PC-3 (cell line): ENCODE results near the gene PTPN14. TPM values are rescaled to one million over a fixed set of nuclear protein-coding genes. Genes with fewer than 3 reads are reported as not detected.

Experiments
- ATAC-seq: fragments of 200-7000 bp; cut with Tn5 transposase; 2 replicates; pipeline ENCODE4 v1.9.1; 2020; ENCODE audit warnings: mild to moderate bottlenecking, moderate library complexity
- BruUV-seq: library from RNA; stranded (reverse); fragments of 400-500 nt; replicated peaks from 2 replicates; lab custom pipeline; 2021; lab: Mats Ljungman, UMichigan
- CTCF ChIA-PET: fragments of 300-600 bp; sonication (Branson Sonifier 250); formaldehyde crosslinking; loops from one replicate; lab custom pipeline; 2022; ENCODE audit warnings: antibody characterized with exemption; lab: Charles Lee
- POLR2A ChIA-PET: fragments of 300-600 bp; sonication (Branson Sonifier 250); formaldehyde crosslinking; loops from one replicate; lab custom pipeline; 2022; ENCODE audit warnings: antibody characterized with exemption; ENCODE audit not compliant: unreplicated experiment; lab: Charles Lee
- DNase-seq: peaks from one replicate; pipeline ENCODE4 v3.0.0-alpha.2; 2015
- H2AFZ ChIP-seq: fragments of 300-600 bp; sonication (generic); 2 replicates; pipeline ENCODE4 v1.6.0; 2016; ENCODE audit warnings: antibody characterized with exemption, low read length
- H3F3A ChIP-seq: fragments of 300-600 bp; sonication (generic); one replicate; pipeline ENCODE4 v1.6.0; 2017; ENCODE audit warnings: antibody characterized with exemption, low read length, control low read depth, mild to moderate bottlenecking; ENCODE audit not compliant: unreplicated experiment
- H3K27ac ChIP-seq: fragments of 300-600 bp; sonication (generic); 2 replicates; pipeline ENCODE4 v1.5.1; 2016; ENCODE audit warnings: mild to moderate bottlenecking, low read length
- H3K27me3 ChIP-seq: fragments of 300-600 bp; sonication (generic); 2 replicates; pipeline ENCODE4 v1.6.1; 2016; ENCODE audit warnings: low read length, mixed read lengths
- H3K36me3 ChIP-seq: fragments of 300-600 bp; sonication (generic); 2 replicates; pipeline ENCODE4 v1.6.1; 2016; ENCODE audit warnings: low read depth, mixed run types, low read length, mixed read lengths
- H3K4me1 ChIP-seq: fragments of 300-600 bp; sonication (generic); 2 replicates; pipeline ENCODE4 v1.5.1; 2016; ENCODE audit warnings: low read length; ENCODE audit not compliant: insufficient read depth
- H3K4me2 ChIP-seq: fragments of 300-600 bp; sonication (generic); 2 replicates; pipeline ENCODE4 v1.6.0; 2016; ENCODE audit warnings: low read length
- H3K4me3 ChIP-seq: fragments of 300-600 bp; sonication (generic); 2 replicates; pipeline ENCODE4 v1.5.1; 2016; ENCODE audit warnings: mild to moderate bottlenecking, low read length, mixed read lengths
- H3K79me2 ChIP-seq: fragments of 300-600 bp; sonication (generic); 2 replicates; pipeline ENCODE4 v1.6.1; 2017; ENCODE audit warnings: low read length, mixed read lengths
- H3K9ac ChIP-seq: fragments of 300-600 bp; sonication (generic); 2 replicates; pipeline ENCODE4 v1.6.0; 2016; ENCODE audit warnings: mild to moderate bottlenecking, low read length
- H3K9me2 ChIP-seq: fragments of 300-600 bp; sonication (generic); replicated peaks from 2 replicates; pipeline ENCODE4 v1.6.1; 2016; ENCODE audit warnings: mixed run types, low read length, mixed read lengths
- H3K9me3 ChIP-seq: fragments of 300-600 bp; sonication (generic); 2 replicates; pipeline ENCODE4 v1.6.1; 2016; ENCODE audit warnings: low read length, mixed read lengths
- H4K20me1 ChIP-seq: fragments of 300-600 bp; sonication (generic); 2 replicates; pipeline ENCODE4 v1.6.1; 2016; ENCODE audit warnings: low read length, mixed read lengths
- CTCF ChIP-seq: fragments of 300-600 bp; sonication (generic); conservative IDR thresholded peaks from 2 replicates; pipeline ENCODE4 v1.5.1; 2017; ENCODE audit warnings: antibody characterized with exemption, low read depth, mild to moderate bottlenecking, low read length
- EZH2 ChIP-seq: fragments of 300-600 bp; sonication (generic); IDR thresholded peaks from one replicate; pipeline ENCODE4 v1.6.1; 2017; ENCODE audit warnings: antibody characterized with exemption, mild to moderate bottlenecking, low read length; ENCODE audit not compliant: unreplicated experiment
- EZH2phosphoT487 ChIP-seq: fragments of 300-600 bp; sonication (generic); IDR thresholded peaks from 2 replicates; pipeline ENCODE4 v1.6.1; 2018; ENCODE audit warnings: mild to moderate bottlenecking, antibody characterized with exemption, low read length, borderline replicate concordance
- intact Hi-C: fragments of 100-400 bp; cut with micrococcal nuclease; formaldehyde crosslinking; loops from 2 replicates; pipeline ENCODE4 v1.9.0; 2023
- total RNA-seq: library from RNA; depleted of rRNA; stranded (reverse); fragments of >200 nt; gene quantifications from 2 replicates; pipeline ENCODE4 v1.2.3, GENCODE V29; 2014

Gene PTPN14
- total RNA-seq, 1 experiment from 2014 or later: 12.6 TPM

GRCh38 chr1:214514032-214514818 lies 37.2 kb downstream of the PTPN14 start:
- no peak; the same call in 1 of the 2 replicates for ATAC-seq
- H3K9me2 ChIP-seq: no peaks in the 10 kb centered on the region
- H3K4me2 ChIP-seq: peak overlapping the region; percentile 47
- BruUV-seq: no TSS peak
- H3K79me2 ChIP-seq: peaks cover 93% of the 10 kb centered on the region
- peaks cover 17% of the 10 kb centered on the region for H3K36me3 ChIP-seq
- H3K4me1 ChIP-seq: peaks cover 45% of the 10 kb centered on the region
- peak; percentile 67 for DNase-seq
- no peak overlapping the region for H2AFZ ChIP-seq
- no peaks in the 10 kb centered on the region for H3F3A ChIP-seq
- peak overlapping the region; percentile 4; the same call in 1 of the 2 replicates for H3K4me3 ChIP-seq
- intact Hi-C loops: no loop called here
- no peak overlapping the region for H3K9ac ChIP-seq
- TF ChIP-seq EZH2 (no peak), EZH2phosphoT487 (no peak), CTCF (no peak)
- H3K9me3 ChIP-seq: peaks cover 5% of the 10 kb centered on the region; the same call in 1 of the 2 replicates
- ChIA-PET POLR2A (interaction anchor here (0.5 kb wide), 1 partner anchor 157 kb away, joined by 7 read pairs; no protein-coding TSS in a partner anchor), CTCF (no interaction called here)
- H3K27ac ChIP-seq: no peak overlapping the region
- peaks cover 19% of the 10 kb centered on the region for H4K20me1 ChIP-seq
- H3K27me3 ChIP-seq: no peaks in the 10 kb centered on the region

DNA sequence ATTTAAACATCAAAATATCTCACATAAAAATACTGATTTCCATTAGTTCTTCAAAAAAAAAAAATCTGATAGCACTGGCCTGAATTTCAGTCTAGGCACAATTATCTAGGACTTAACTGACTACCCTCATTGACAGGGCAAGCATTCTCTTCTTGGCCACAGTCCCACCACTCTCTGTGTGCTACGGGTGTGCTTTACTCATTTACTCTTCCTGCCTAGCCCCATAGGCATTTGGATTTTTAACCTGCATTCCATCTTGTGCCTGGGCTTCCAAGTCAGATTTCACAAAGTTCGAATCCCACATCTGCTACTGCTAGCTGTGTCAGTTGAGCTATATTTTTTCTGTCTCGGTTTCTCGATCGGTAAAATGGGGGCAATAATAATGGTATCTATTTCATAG lies 38.0 kb downstream of the PTPN14 start:
- ChIA-PET POLR2A (no interaction called here), CTCF (no interaction called here)
- H3K4me3 ChIP-seq: no peak overlapping the region
- H2AFZ ChIP-seq: no peak overlapping the region
- no peak overlapping the region for H3K4me2 ChIP-seq
- H3K9me2 ChIP-seq: no peaks in the 10 kb centered on the region
- TF ChIP-seq CTCF: no peak
- no TSS peak for BruUV-seq
- H3K27ac ChIP-seq: no peak overlapping the region
- peaks cover 93% of the 10 kb centered on the region for H3K79me2 ChIP-seq
- no peaks in the 10 kb centered on the region for H3K27me3 ChIP-seq
- H3K4me1 ChIP-seq: peaks cover 41% of the 10 kb centered on the region
- peaks cover 17% of the 10 kb centered on the region for H3K36me3 ChIP-seq
- H3F3A ChIP-seq: no peaks in the 10 kb centered on the region
- ATAC-seq (no peak), DNase-seq (no peak)
- intact Hi-C loops: no loop called here
- peaks cover 15% of the 10 kb centered on the region for H4K20me1 ChIP-seq
- H3K9ac ChIP-seq: no peak overlapping the region
- peaks cover 5% of the 10 kb centered on the region; the same call in 1 of the 2 replicates for H3K9me3 ChIP-seq

DNA sequence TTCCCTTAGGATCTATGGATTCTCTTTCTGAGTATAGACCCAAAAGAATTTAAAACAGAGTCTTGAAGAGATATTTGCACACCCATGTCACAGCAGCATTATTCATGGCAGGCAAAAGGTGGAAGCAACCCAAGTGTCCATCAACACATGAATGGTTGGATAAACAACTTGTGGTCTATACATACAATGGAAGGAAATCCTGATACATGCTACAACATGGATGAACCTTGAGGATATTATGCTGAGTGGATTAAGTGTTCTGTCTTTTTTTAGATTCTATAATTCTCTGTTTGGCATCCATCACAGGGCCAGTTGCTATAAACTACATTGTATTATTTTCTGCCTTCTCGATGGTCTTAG lies 39.8 kb downstream of the PTPN14 start:
- no peak for ATAC-seq
- Histone ChIP-seq H2AFZ (no peak overlapping the region), H3K27me3 (no peaks in the 10 kb centered on the region), H3K9ac (no peak overlapping the region), H3K27ac (no peak overlapping the region), H3K4me1 (peaks cover 40% of the 10 kb centered on the region), H3K79me2 (peaks cover 90% of the 10 kb centered on the region), H3K9me2 (no peaks in the 10 kb centered on the region), H3K36me3 (peaks cover 17% of the 10 kb centered on the region), H4K20me1 (peaks cover 15% of the 10 kb centered on the region), H3K9me3 (peaks cover 5% of the 10 kb centered on the region; the same call in 1 of the 2 replicates), H3K4me2 (no peak overlapping the region), H3F3A (no peaks in the 10 kb centered on the region), H3K4me3 (no peak overlapping the region)
- ChIA-PET CTCF (no interaction called here), POLR2A (no interaction called here)
- DNase-seq: no peak
- intact Hi-C loops: no loop called here
- no TSS peak for BruUV-seq
- TF ChIP-seq EZH2phosphoT487: no peak
- TF ChIP-seq CTCF: no peak
- no peak for TF ChIP-seq EZH2
